SK-N-SH treated with all-trans-retinoic acid at 6 μM for 48 hours (cell line): ENCODE measurements around the gene ATP8A1.

Experiments
- ATAC-seq: fragments of 200-7000 bp; cut with Tn5 transposase; 3 replicates; pipeline ENCODE4 v1.9.1; 2020; ENCODE audit warnings: mild to moderate bottlenecking, moderate library complexity
- ARNTL ChIP-seq: fragments of 450-650 bp; formaldehyde crosslinking; IDR thresholded peaks from 2 replicates; pipeline ENCODE4 v1.5.0; 2020; ENCODE audit warnings: low read depth, mild to moderate bottlenecking, moderate library complexity, borderline replicate concordance
- BACH2 ChIP-seq: fragments of 250-450 bp; sonication (Bioruptor Pico); IDR thresholded peaks from 2 replicates; pipeline ENCODE4 v1.9.0; 2021; ENCODE audit warnings: mild to moderate bottlenecking, borderline replicate concordance
- CREB5 ChIP-seq: fragments of 250-450 bp; sonication (Bioruptor Pico); IDR thresholded peaks from 2 replicates; pipeline ENCODE4 v1.5.1; 2020; ENCODE audit warnings: low read depth, mild to moderate bottlenecking, moderate library complexity
- CSDC2 ChIP-seq: fragments of 250-450 bp; sonication (Bioruptor Pico); IDR thresholded peaks from 2 replicates; pipeline ENCODE4 v1.5.0; 2020; ENCODE audit warnings: mild to moderate bottlenecking, moderate library complexity
- CSRNP3 ChIP-seq: fragments of 250-450 bp; sonication (Bioruptor Pico); IDR thresholded peaks from 2 replicates; pipeline ENCODE4 v1.5.1; 2021; ENCODE audit warnings: mild to moderate bottlenecking, moderate library complexity
- GLIS3 ChIP-seq: fragments of 250-450 bp; sonication (Bioruptor Pico); IDR thresholded peaks from 2 replicates; pipeline ENCODE4 v1.5.0; 2020; ENCODE audit warnings: mild to moderate bottlenecking, moderate library complexity
- ISL1 ChIP-seq: fragments of 250-450 bp; sonication (Bioruptor Pico); IDR thresholded peaks from 2 replicates; pipeline ENCODE4 v2.1.2; 2022; ENCODE audit warnings: mild to moderate bottlenecking, moderate library complexity
- OSR1 ChIP-seq: fragments of 250-450 bp; sonication (Bioruptor Pico); IDR thresholded peaks from 2 replicates; pipeline ENCODE4 v1.8.0; 2022; ENCODE audit warnings: moderate library complexity, mild to moderate bottlenecking, inconsistent platforms
- PATZ1 ChIP-seq: fragments of 250-450 bp; sonication (Bioruptor Pico); IDR thresholded peaks from 2 replicates; pipeline ENCODE4 v1.8.0; 2020; ENCODE audit warnings: mild to moderate bottlenecking, moderate library complexity, borderline replicate concordance
- POU6F1 ChIP-seq: fragments of 250-450 bp; sonication (Bioruptor Pico); IDR thresholded peaks from 2 replicates; pipeline ENCODE4 v1.8.0; 2021; ENCODE audit warnings: low read depth, mild to moderate bottlenecking, moderate library complexity, borderline replicate concordance
- PPARA ChIP-seq: fragments of 250-450 bp; sonication (Bioruptor Pico); IDR thresholded peaks from 2 replicates; pipeline ENCODE4 v1.5.0; 2020; ENCODE audit warnings: mild to moderate bottlenecking, borderline replicate concordance
- RARB ChIP-seq: fragments of 250-450 bp; sonication (Bioruptor Pico); IDR thresholded peaks from 2 replicates; pipeline ENCODE4 v1.8.0; 2021; ENCODE audit warnings: mild to moderate bottlenecking, moderate library complexity
- SNAI2 ChIP-seq: fragments of 250-450 bp; sonication (Bioruptor Pico); IDR thresholded peaks from 2 replicates; pipeline ENCODE4 v1.5.0; 2020; ENCODE audit warnings: mild to moderate bottlenecking, moderate library complexity
- TCF4 ChIP-seq: fragments of 250-450 bp; sonication (Bioruptor Pico); IDR thresholded peaks from 2 replicates; pipeline ENCODE4 v1.8.0; 2021; ENCODE audit warnings: mild to moderate bottlenecking, moderate library complexity, borderline replicate concordance
- TOX ChIP-seq: fragments of 250-450 bp; sonication (Bioruptor Pico); IDR thresholded peaks from 2 replicates; pipeline ENCODE4 v1.8.0; 2021; ENCODE audit warnings: mild to moderate bottlenecking, moderate library complexity, borderline replicate concordance
- TSHZ2 ChIP-seq: fragments of 250-450 bp; sonication (Bioruptor Pico); IDR thresholded peaks from 2 replicates; pipeline ENCODE4 v1.5.0; 2020; ENCODE audit warnings: mild to moderate bottlenecking, moderate library complexity
- ZC3H10 ChIP-seq: fragments of 250-450 bp; sonication (Bioruptor Pico); IDR thresholded peaks from 2 replicates; pipeline ENCODE4 v1.5.1; 2021; ENCODE audit warnings: mild to moderate bottlenecking, moderate library complexity
- ZFP3 ChIP-seq: fragments of 250-450 bp; sonication (Bioruptor Pico); IDR thresholded peaks from 2 replicates; pipeline ENCODE4 v1.5.0; 2020; ENCODE audit warnings: mild to moderate bottlenecking, moderate library complexity
- ZFP30 ChIP-seq: fragments of 450-650 bp; formaldehyde crosslinking; IDR thresholded peaks from 2 replicates; pipeline ENCODE4 v1.5.0; 2022; ENCODE audit warnings: mild to moderate bottlenecking, moderate library complexity
- ZNF565 ChIP-seq: fragments of 450-650 bp; formaldehyde crosslinking; conservative IDR thresholded peaks from 2 replicates; pipeline ENCODE4 v1.5.0; 2020; ENCODE audit warnings: low read depth, mild to moderate bottlenecking, moderate library complexity
- ZNF70 ChIP-seq: fragments of 450-650 bp; formaldehyde crosslinking; IDR thresholded peaks from 2 replicates; pipeline ENCODE4 v1.5.0; 2020; ENCODE audit warnings: mild to moderate bottlenecking, moderate library complexity
- ZNF8 ChIP-seq: fragments of 450-650 bp; formaldehyde crosslinking; IDR thresholded peaks from 2 replicates; pipeline ENCODE4 v1.5.0; 2020; ENCODE audit warnings: mild to moderate bottlenecking, moderate library complexity

Gene ATP8A1

GRCh38 chr4:42633605-42634388 lies 23.1 kb downstream of the ATP8A1 start:
- ATAC-seq = no peak
- TF ChIP-seq CSDC2 (CRISPR knock-in tag) (no peak), ARNTL (CRISPR knock-in tag) (no peak), CSRNP3 (CRISPR knock-in tag) (no peak), ZC3H10 (CRISPR knock-in tag) (no peak), ZNF8 (CRISPR knock-in tag) (no peak), PPARA (CRISPR knock-in tag) (no peak), OSR1 (CRISPR knock-in tag) (no peak), ZFP3 (CRISPR knock-in tag) (no peak), CREB5 (CRISPR knock-in tag) (no peak), BACH2 (CRISPR knock-in tag) (no peak), GLIS3 (CRISPR knock-in tag) (no peak), ZNF70 (CRISPR knock-in tag) (no peak), PATZ1 (CRISPR knock-in tag) (no peak), TSHZ2 (CRISPR knock-in tag) (no peak), ZNF565 (CRISPR knock-in tag) (no peak), RARB (CRISPR knock-in tag) (no peak), SNAI2 (CRISPR knock-in tag) (no peak), TCF4 (no peak), ISL1 (CRISPR knock-in tag) (no peak), POU6F1 (CRISPR knock-in tag) (no peak)

GRCh38 chr4:42632653-42633382 lies 24.1 kb downstream of the ATP8A1 start:
- ATAC-seq = no peak
- TF ChIP-seq BACH2 (CRISPR knock-in tag) = no peak
- no peak for TF ChIP-seq ZFP30
- no peak for TF ChIP-seq GLIS3 (CRISPR knock-in tag)
- no peak for TF ChIP-seq RARB (CRISPR knock-in tag)
- no peak for TF ChIP-seq TSHZ2 (CRISPR knock-in tag)
- no peak for TF ChIP-seq ISL1 (CRISPR knock-in tag)
- no peak for TF ChIP-seq TOX (CRISPR knock-in tag)
- no peak for TF ChIP-seq ARNTL (CRISPR knock-in tag)
- no peak for TF ChIP-seq SNAI2 (CRISPR knock-in tag)
- TF ChIP-seq TCF4 = no peak
- no peak for TF ChIP-seq ZNF70 (CRISPR knock-in tag)
- no peak for TF ChIP-seq ZNF8 (CRISPR knock-in tag)
- TF ChIP-seq POU6F1 (CRISPR knock-in tag) = no peak
